ENCODE results near the gene FKBP11. TPM values are rescaled to one million over a fixed set of nuclear protein-coding genes. Genes with fewer than 3 reads are reported as not detected.

Gene FKBP11
- total and polyA plus RNA-seq, 2 of the 13 experiments (the other 11 are each of a cell fraction or from before 2014, with no cell fraction given) = 15.5 to 19.4 TPM

- peak; percentile 59; the same call in 1 of the 2 replicates for TF ChIP-seq ATF2 (CRISPR knock-in tag; IDR thresholded peaks at IDR 0.05)
- TF ChIP-seq KDM3A (CRISPR knock-in tag; IDR thresholded peaks at IDR 0.05; ENCODE audit: low read depth) = peak; percentile 57; the same call in 1 of the 2 replicates
- 0 out of 2 replicates have a peak, but pooled peaks have one; percentile 34 for TF ChIP-seq CBFB (CRISPR knock-in tag; IDR thresholded peaks at IDR 0.05)
- TF ChIP-seq NONO (IDR thresholded peaks at IDR 0.05) = no peak
- peak; percentile 55; the same call in 1 of the 2 replicates for TF ChIP-seq NONO (CRISPR knock-in tag; conservative IDR thresholded peaks at IDR 0.05)
- TF ChIP-seq DMAP1 (CRISPR knock-in tag; IDR thresholded peaks at IDR 0.05) = no peak
- peak; percentile 74 for TF ChIP-seq ZNF574 (CRISPR knock-in tag; IDR thresholded peaks at IDR 0.05)
- TF ChIP-seq IKZF5 (CRISPR knock-in tag; IDR thresholded peaks at IDR 0.05) = 0 out of 2 replicates have a peak, but pooled peaks have one; percentile 50
- no peak for TF ChIP-seq PAX8 (CRISPR knock-in tag; IDR thresholded peaks at IDR 0.05; ENCODE audit: borderline replicate concordance)
- peak; percentile 74; the same call in 1 of the 2 replicates for TF ChIP-seq PITX1 (CRISPR knock-in tag; IDR thresholded peaks at IDR 0.05)
- no peak for TF ChIP-seq ZBTB20 (CRISPR knock-in tag; IDR thresholded peaks at IDR 0.05; ENCODE audit: borderline replicate concordance, low read depth)
- no peak for TF ChIP-seq ZNF160 (CRISPR knock-in tag; IDR thresholded peaks at IDR 0.05)
- TF ChIP-seq SNAPC2 (CRISPR knock-in tag; IDR thresholded peaks at IDR 0.05) = no peak
- no peak; the same call in 1 of the 2 replicates for TF ChIP-seq HMG20A (CRISPR knock-in tag; IDR thresholded peaks at IDR 0.05; ENCODE audit: borderline replicate concordance)
- no peak for TF ChIP-seq DPF2 (CRISPR knock-in tag; IDR thresholded peaks at IDR 0.05; ENCODE audit: borderline replicate concordance, low read depth)
- TF ChIP-seq GABPA (IDR thresholded peaks at IDR 0.05; ENCODE audit: low read depth, low read length) = no peak
- no peak for TF ChIP-seq GABPA (CRISPR knock-in tag; IDR thresholded peaks at IDR 0.05; ENCODE audit: low read depth)
- 0 out of 2 replicates have a peak, but pooled peaks have one; percentile 55 for TF ChIP-seq AHR (CRISPR knock-in tag; IDR thresholded peaks at IDR 0.05)
- no peak for TF ChIP-seq SMAD9 (CRISPR knock-in tag; IDR thresholded peaks at IDR 0.05)
- TF ChIP-seq STAG1 (CRISPR knock-in tag; IDR thresholded peaks at IDR 0.05) = peak; percentile 96
- 0 out of 2 replicates have a peak, but pooled peaks have one; percentile 59 for TF ChIP-seq ZNF792 (CRISPR knock-in tag; IDR thresholded peaks at IDR 0.05)
- TF ChIP-seq MNT (IDR thresholded peaks at IDR 0.05) = no peak
- peak; percentile 71; the same call in 1 of the 2 replicates for TF ChIP-seq ZNF768 (CRISPR knock-in tag; IDR thresholded peaks at IDR 0.05)
- peak; percentile 54; the same call in 1 of the 2 replicates for TF ChIP-seq RXRB (CRISPR knock-in tag; IDR thresholded peaks at IDR 0.05; ENCODE audit: borderline replicate concordance)
- TF ChIP-seq TEAD2 (CRISPR knock-in tag; IDR thresholded peaks at IDR 0.05) = no peak
- no peak for TF ChIP-seq ZNF30 (CRISPR knock-in tag; IDR thresholded peaks at IDR 0.05)
Observed at GRCh38 chr12:48890657-48891418, 34.5 kb downstream of the FKBP11 start (continued).
